ENCODE results near the gene C10orf143.
"Not testable (repeated sequence)": the region's sequence is repeated elsewhere in the genome, so short reads cannot be mapped to it uniquely, and the experiment has no call there.

Gene C10orf143

GRCh38 chr10:130111113-130111851 lies 652 bp upstream of the C10orf143 start:
- WGBS, 2 experiments (ENCODE audit: insufficient coverage in 2 of 2), result 1 to 2% methylated on average over 38 to 40 of the region's 49 CpGs
- H3K27ac ChIP-seq (ENCODE audit: low read depth, low read length, severe bottlenecking), result peak overlapping the region; percentile 95
- no peaks in the 10 kb centered on the region for H3K9me3 ChIP-seq (ENCODE audit: control insufficient read depth, low read length)
- no peaks in the 10 kb centered on the region for H3K36me3 ChIP-seq (ENCODE audit: control insufficient read depth, insufficient read depth, low read length)
- peak overlapping the region; percentile 80 for H3K4me3 ChIP-seq (ENCODE audit: extremely low read depth, insufficient read depth, low read length, poor library complexity, severe bottlenecking)
- H3K4me1 ChIP-seq (ENCODE audit: control insufficient read depth, insufficient read depth, low read length, poor library complexity, severe bottlenecking), result no peaks in the 10 kb centered on the region

- H3K27ac ChIP-seq (ENCODE audit: low read depth, low read length, severe bottlenecking), result peak overlapping the region; percentile 95
- H3K36me3 ChIP-seq (ENCODE audit: control insufficient read depth, insufficient read depth, low read length), result no peaks in the 10 kb centered on the region
- H3K4me3 ChIP-seq (ENCODE audit: extremely low read depth, insufficient read depth, low read length, poor library complexity, severe bottlenecking), result peak overlapping the region; percentile 80
- 6% methylated on average over 7 to 9 of the region's 9 CpGs for WGBS, 2 experiments (ENCODE audit: insufficient coverage in 2 of 2)
- no peaks in the 10 kb centered on the region for H3K9me3 ChIP-seq (ENCODE audit: control insufficient read depth, low read length)
- H3K4me1 ChIP-seq (ENCODE audit: control insufficient read depth, insufficient read depth, low read length, poor library complexity, severe bottlenecking), result no peaks in the 10 kb centered on the region
Measured at GRCh38 chr10:130109796-130110245, 809 bp downstream of the C10orf143 start.

GRCh38 chr10:130108934-130109604 lies 1.6 kb downstream of the C10orf143 start:
- H3K27ac ChIP-seq (ENCODE audit: low read depth, low read length, severe bottlenecking), result no peak overlapping the region
- no peaks in the 10 kb centered on the region for H3K9me3 ChIP-seq (ENCODE audit: control insufficient read depth, low read length)
- H3K36me3 ChIP-seq (ENCODE audit: control insufficient read depth, insufficient read depth, low read length), result no peaks in the 10 kb centered on the region
- H3K4me1 ChIP-seq (ENCODE audit: control insufficient read depth, insufficient read depth, low read length, poor library complexity, severe bottlenecking), result no peaks in the 10 kb centered on the region
- WGBS, 2 experiments (ENCODE audit: insufficient coverage in 2 of 2), result 67 to 100% methylated on average over 1 to 4 of the region's 6 CpGs
- H3K4me3 ChIP-seq (ENCODE audit: extremely low read depth, insufficient read depth, low read length, poor library complexity, severe bottlenecking), result peak overlapping the region; percentile 80

- WGBS, 2 experiments (ENCODE audit: insufficient coverage in 2 of 2), result 80 to 87% methylated on average over 2 of the region's 8 CpGs
- H3K9me3 ChIP-seq (ENCODE audit: control insufficient read depth, low read length); H3K4me3 ChIP-seq (ENCODE audit: extremely low read depth, insufficient read depth, low read length, poor library complexity, severe bottlenecking); H3K4me1 ChIP-seq (ENCODE audit: control insufficient read depth, insufficient read depth, low read length, poor library complexity, severe bottlenecking); H3K36me3 ChIP-seq (ENCODE audit: control insufficient read depth, insufficient read depth, low read length); H3K27ac ChIP-seq (ENCODE audit: low read depth, low read length, severe bottlenecking): not testable (repeated sequence)
Measured at GRCh38 chr10:130108146-130108545, 2.5 kb downstream of the C10orf143 start.

GRCh38 chr10:130105724-130106123 lies 4.9 kb downstream of the C10orf143 start:
- no peaks in the 10 kb centered on the region for H3K4me1 ChIP-seq (ENCODE audit: control insufficient read depth, insufficient read depth, low read length, poor library complexity, severe bottlenecking)
- WGBS, 2 experiments (ENCODE audit: insufficient coverage in 2 of 2), result 71 to 73% methylated on average over 20 to 21 of the region's 24 CpGs
- no peaks in the 10 kb centered on the region for H3K9me3 ChIP-seq (ENCODE audit: control insufficient read depth, low read length)
- no peak overlapping the region for H3K4me3 ChIP-seq (ENCODE audit: extremely low read depth, insufficient read depth, low read length, poor library complexity, severe bottlenecking)
- no peaks in the 10 kb centered on the region for H3K36me3 ChIP-seq (ENCODE audit: control insufficient read depth, insufficient read depth, low read length)
- no peak overlapping the region for H3K27ac ChIP-seq (ENCODE audit: low read depth, low read length, severe bottlenecking)

- no peaks in the 10 kb centered on the region for H3K9me3 ChIP-seq (ENCODE audit: control insufficient read depth, low read length)
- H3K4me3 ChIP-seq (ENCODE audit: extremely low read depth, insufficient read depth, low read length, poor library complexity, severe bottlenecking), result no peak overlapping the region
- no peaks in the 10 kb centered on the region for H3K4me1 ChIP-seq (ENCODE audit: control insufficient read depth, insufficient read depth, low read length, poor library complexity, severe bottlenecking)
- WGBS, 2 experiments (ENCODE audit: insufficient coverage in 2 of 2), result 82 to 91% methylated on average over 4 to 5 of the region's 6 CpGs
- H3K27ac ChIP-seq (ENCODE audit: low read depth, low read length, severe bottlenecking), result no peak overlapping the region
- no peaks in the 10 kb centered on the region for H3K36me3 ChIP-seq (ENCODE audit: control insufficient read depth, insufficient read depth, low read length)
Measured at GRCh38 chr10:130099344-130099743, 11.3 kb downstream of the C10orf143 start.

GRCh38 chr10:130090565-130090964 lies 20.1 kb downstream of the C10orf143 start:
- H3K4me1 ChIP-seq (ENCODE audit: control insufficient read depth, insufficient read depth, low read length, poor library complexity, severe bottlenecking); H3K9me3 ChIP-seq (ENCODE audit: control insufficient read depth, low read length): not testable (repeated sequence)
- WGBS, 2 experiments (ENCODE audit: insufficient coverage in 2 of 2), result 65 to 80% methylated on average over 5 of the region's 5 CpGs

GRCh38 chr10:130080461-130080814 lies 30.2 kb downstream of the C10orf143 start:
- WGBS, 2 experiments (ENCODE audit: insufficient coverage in 2 of 2), result 80 to 90% methylated on average over 1 to 2 of the region's 2 CpGs
- Histone ChIP-seq H3K4me1 (ENCODE audit: control insufficient read depth, insufficient read depth, low read length, poor library complexity, severe bottlenecking) (no peaks in the 10 kb centered on the region), H3K27ac (ENCODE audit: low read depth, low read length, severe bottlenecking) (no peak overlapping the region), H3K9me3 (ENCODE audit: control insufficient read depth, low read length) (no peaks in the 10 kb centered on the region), H3K36me3 (ENCODE audit: control insufficient read depth, insufficient read depth, low read length) (no peaks in the 10 kb centered on the region), H3K4me3 (ENCODE audit: extremely low read depth, insufficient read depth, low read length, poor library complexity, severe bottlenecking) (no peak overlapping the region)

More at GRCh38 chr10:130090565-130090964, 20.1 kb downstream of the C10orf143 start:
- not testable (repeated sequence) for H3K36me3 ChIP-seq (ENCODE audit: control insufficient read depth, insufficient read depth, low read length); H3K27ac ChIP-seq (ENCODE audit: low read depth, low read length, severe bottlenecking); H3K4me3 ChIP-seq (ENCODE audit: extremely low read depth, insufficient read depth, low read length, poor library complexity, severe bottlenecking)

- no peaks in the 10 kb centered on the region for H3K36me3 ChIP-seq (ENCODE audit: control insufficient read depth, insufficient read depth, low read length)
- WGBS, 2 experiments (ENCODE audit: insufficient coverage in 2 of 2), result 39 to 58% methylated on average over 3 to 4 of the region's 4 CpGs
- no peak overlapping the region for H3K27ac ChIP-seq (ENCODE audit: low read depth, low read length, severe bottlenecking)
- no peaks in the 10 kb centered on the region for H3K4me1 ChIP-seq (ENCODE audit: control insufficient read depth, insufficient read depth, low read length, poor library complexity, severe bottlenecking)
- no peak overlapping the region for H3K4me3 ChIP-seq (ENCODE audit: extremely low read depth, insufficient read depth, low read length, poor library complexity, severe bottlenecking)
- no peaks in the 10 kb centered on the region for H3K9me3 ChIP-seq (ENCODE audit: control insufficient read depth, low read length)
Measured at GRCh38 chr10:130079614-130080460, 30.8 kb downstream of the C10orf143 start.

GRCh38 chr10:130078120-130078519 lies 32.5 kb downstream of the C10orf143 start:
- no peaks in the 10 kb centered on the region for H3K9me3 ChIP-seq (ENCODE audit: control insufficient read depth, low read length)
- H3K27ac ChIP-seq (ENCODE audit: low read depth, low read length, severe bottlenecking), result no peak overlapping the region
- no peak overlapping the region for H3K4me3 ChIP-seq (ENCODE audit: extremely low read depth, insufficient read depth, low read length, poor library complexity, severe bottlenecking)
- H3K36me3 ChIP-seq (ENCODE audit: control insufficient read depth, insufficient read depth, low read length), result no peaks in the 10 kb centered on the region
- 58% methylated on average over 2 of the region's 3 CpGs; no CpG with 5 or more reads in 1 of the 2 experiments for WGBS, 2 experiments (ENCODE audit: insufficient coverage in 2 of 2)
- no peaks in the 10 kb centered on the region for H3K4me1 ChIP-seq (ENCODE audit: control insufficient read depth, insufficient read depth, low read length, poor library complexity, severe bottlenecking)

Data from mesodermal cell (in vitro differentiated cells).